Endometrial microvascular endothelial cells (primary cell): Measurements from ENCODE around the gene CFAP91. TPM values are rescaled to one million over a fixed set of nuclear protein-coding genes. Genes with fewer than 3 reads are reported as not detected.

Experiments
- in situ Hi-C: cut with HindIII; loops from 2 replicates; pipeline ENCODE4 v1.10.0; 2017; ENCODE audit warnings: low sequenced_read_pairs, low pct_unique_long_range_greater_than_20kb; ENCODE audit errors: inconsistent ontology term
- total RNA-seq: library from RNA; depleted of rRNA; stranded (reverse); fragments of >200 nt; gene quantifications from one replicate; pipeline ENCODE4 v1.2.3, GENCODE V29; 2015; ENCODE audit errors: inconsistent ontology term

CFAP91 gene
- total RNA-seq, 1 donor from 2014 or later, result not detected

- in situ Hi-C loops, result no loop called here
Measured at GRCh38 chr3:119726909-119727308, 24.1 kb downstream of the CFAP91 start.

- in situ Hi-C loops, result no loop called here
Measured at GRCh38 chr3:119729996-119730395, 27.2 kb downstream of the CFAP91 start.

GRCh38 chr3:119731560-119732343 is 28.9 kb downstream of the CFAP91 start:
- in situ Hi-C loops, result no loop called here

DNA sequence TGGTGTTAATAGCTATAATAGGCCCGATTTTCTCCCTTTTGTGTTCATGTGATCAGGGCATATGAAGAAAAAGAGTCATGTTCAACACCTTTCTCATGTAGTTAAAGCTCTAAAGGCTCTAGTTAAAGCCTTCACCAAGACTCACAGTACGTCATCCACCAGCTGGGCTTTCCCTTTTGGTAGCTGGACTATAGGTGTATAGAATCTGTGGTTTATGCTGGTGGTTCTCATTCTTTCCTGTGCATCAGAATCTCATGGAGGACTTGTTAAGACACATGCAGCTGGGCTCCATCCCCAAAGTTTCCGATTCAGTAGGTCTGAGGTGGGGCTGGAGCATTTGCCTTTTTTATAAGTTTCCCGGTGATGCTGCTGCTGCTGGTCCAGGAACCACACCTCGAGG is 31.0 kb downstream of the CFAP91 start:
- in situ Hi-C loops, result no loop called here

GRCh38 chr3:119738741-119739140 is 35.9 kb downstream of the CFAP91 start:
- in situ Hi-C loops, result no loop called here

DNA sequence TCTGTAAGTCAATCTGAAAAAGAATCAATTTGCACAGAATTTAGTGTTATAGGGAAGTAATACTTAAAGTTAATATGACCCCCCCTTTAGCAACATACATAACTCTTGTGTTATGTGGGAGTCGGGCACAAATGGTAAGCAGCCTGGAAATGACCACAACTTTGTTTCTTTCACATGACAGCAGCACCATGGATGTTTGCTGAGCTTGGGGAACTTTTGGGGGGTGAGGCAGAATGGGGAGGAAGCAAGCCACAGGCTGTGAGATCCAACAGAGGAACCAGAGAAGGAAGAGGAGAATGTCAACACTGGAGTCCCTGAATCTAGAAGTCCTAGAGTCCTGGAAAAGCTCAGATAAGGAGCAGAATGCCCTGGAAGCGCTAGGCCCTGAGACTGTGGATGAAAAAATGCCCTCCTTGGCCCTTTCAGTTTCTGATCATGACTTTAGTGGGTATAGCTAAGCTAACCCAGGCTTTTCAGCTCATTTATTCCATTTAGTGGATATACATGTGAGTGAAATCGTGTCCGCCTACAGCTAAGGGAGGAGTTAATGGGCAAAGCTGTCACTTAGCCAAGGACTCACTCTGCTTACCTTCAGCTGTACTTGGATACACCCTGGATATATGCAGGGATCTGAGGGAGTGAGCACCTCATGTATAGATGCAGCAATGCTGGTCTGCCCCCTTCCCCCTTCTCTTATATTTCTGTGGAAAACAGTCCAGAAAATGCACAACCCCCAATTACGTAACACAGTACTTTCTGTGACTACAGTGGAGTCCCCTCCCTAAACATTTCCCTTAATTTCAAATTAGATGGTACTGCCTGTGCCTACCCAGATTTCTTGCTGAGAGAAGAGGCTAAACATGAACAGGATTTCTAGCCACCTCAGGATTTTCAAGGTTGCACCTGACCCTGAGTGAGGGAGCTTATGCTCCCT is 39.1 kb downstream of the CFAP91 start:
- in situ Hi-C loops, result no loop called here

DNA sequence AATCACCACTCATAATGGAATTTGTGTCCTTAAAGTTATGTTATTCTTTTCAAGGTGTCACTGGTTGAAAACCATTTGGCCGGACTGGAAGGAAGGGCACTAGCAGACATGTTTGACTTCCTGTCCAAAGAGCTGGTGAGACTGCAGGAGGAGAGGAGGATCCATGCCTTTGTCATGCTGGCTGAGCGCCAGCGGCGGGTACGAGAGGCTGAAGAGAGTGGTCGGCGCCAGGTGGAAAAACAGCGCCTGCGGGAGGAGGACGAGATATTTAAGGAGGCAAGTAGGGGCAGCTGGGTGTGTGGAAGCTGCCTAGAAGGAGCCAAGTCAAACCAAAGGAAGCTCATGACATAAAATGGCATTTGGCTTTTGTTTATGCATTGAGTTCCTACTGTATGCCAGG is 41.1 kb downstream of the CFAP91 start:
- in situ Hi-C loops, result no loop called here

GRCh38 chr3:119745942-119746341 is 43.1 kb downstream of the CFAP91 start:
- in situ Hi-C loops, result no loop called here

GRCh38 chr3:119746423-119746822 is 43.6 kb downstream of the CFAP91 start:
- in situ Hi-C loops, result no loop called here

DNA sequence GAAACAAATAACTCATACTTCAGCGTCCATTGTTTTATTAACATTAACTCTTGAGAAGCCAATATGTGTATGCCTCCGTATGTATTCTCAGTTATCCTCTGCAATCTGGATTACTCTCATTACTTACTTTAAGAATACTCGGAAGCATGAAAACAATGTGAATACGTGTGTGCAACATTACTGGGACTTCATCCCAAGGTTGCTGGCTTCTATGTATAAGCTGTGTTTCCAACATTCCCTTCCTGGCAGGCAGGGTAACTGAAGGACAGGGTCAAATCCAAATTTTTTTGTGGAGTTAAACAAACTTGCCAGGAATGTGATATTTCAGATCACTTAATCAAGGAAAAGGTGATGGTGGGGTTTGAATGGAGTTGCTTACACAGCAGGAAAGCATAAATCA is 44.5 kb downstream of the CFAP91 start:
- in situ Hi-C loops, result no loop called here

DNA sequence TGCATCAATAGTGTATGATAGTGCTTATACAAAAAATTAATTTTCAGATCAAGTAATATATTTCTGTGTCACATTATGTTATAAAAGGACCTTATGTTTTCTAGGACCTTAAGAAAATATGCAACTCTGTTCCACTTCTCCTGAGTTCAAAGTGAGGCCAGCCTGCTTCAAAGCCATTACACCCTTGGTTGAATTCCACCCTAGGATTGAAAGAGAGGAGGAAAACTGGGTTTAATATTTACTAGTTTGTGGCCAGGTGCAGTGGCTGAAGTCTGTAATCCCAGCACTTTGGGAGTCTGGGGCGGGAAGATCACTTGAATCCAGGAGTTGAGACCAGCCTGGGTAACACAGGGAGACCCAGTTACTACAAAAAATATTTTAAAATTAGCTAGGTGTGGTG is 46.2 kb downstream of the CFAP91 start:
- in situ Hi-C loops, result no loop called here

DNA sequence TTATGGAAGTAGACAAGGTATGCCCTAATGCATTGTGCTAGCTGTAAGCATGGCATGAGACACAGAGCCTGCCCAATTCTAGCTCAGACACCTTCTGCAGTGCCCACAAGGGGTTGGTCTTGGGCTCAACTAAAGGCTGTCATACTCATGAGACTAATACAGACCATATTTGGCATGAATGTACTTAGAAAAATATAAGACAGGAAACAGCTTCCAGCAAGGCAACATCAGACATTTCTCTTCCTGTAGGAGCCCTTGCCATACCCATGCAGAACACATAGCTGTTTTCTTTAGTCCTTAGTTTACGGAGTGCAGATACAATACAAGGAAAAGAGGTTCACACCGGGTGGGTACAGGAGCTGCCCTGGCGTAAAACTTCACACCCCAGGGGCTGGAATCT is 48.6 kb downstream of the CFAP91 start:
- in situ Hi-C loops, result no loop called here

Other genes starting within 250 kb of the CFAP91 start
- 36.5 TPM for gene TMEM39A, start 239.4 kb upstream of the CFAP91 start, total RNA-seq
- gene POGLUT1, start 234.1 kb upstream of the CFAP91 start, total RNA-seq, result 23.9 TPM
- gene TIMMDC1, start 204.5 kb upstream of the CFAP91 start, total RNA-seq, result 47.9 TPM
- not detected for gene CD80, start 143.4 kb upstream of the CFAP91 start, total RNA-seq
- 22.7 TPM for gene ADPRH, start 123.5 kb upstream of the CFAP91 start, total RNA-seq
- gene PLA1A, start 105.1 kb upstream of the CFAP91 start, total RNA-seq, result 12.8 TPM
- gene POPDC2, start 42.4 kb upstream of the CFAP91 start, total RNA-seq, result not detected
- 9.8 TPM for gene COX17, start 25.6 kb upstream of the CFAP91 start, total RNA-seq
- gene NR1I2, start 79.1 kb downstream of the CFAP91 start, total RNA-seq, result not detected